Esophagus squamous epithelium (tissue), 5 donors: Measurements from ENCODE around the gene UNC93B1. TPM values are rescaled to one million over a fixed set of nuclear protein-coding genes. Genes with fewer than 3 reads are reported as not detected.

ENCODE experiments used
- DNase-seq: peaks from one replicate; lab custom pipeline; 2025; lab: John Stamatoyannopoulos, UW
- H3K27ac ChIP-seq, 4 donors: fragments of 200-600 bp; sonication (generic); one replicate each; pipeline ENCODE4 v1.5.1; 2016 to 2019; ENCODE audit warnings: mild to moderate bottlenecking in 1 of 4
- H3K27me3 ChIP-seq, 4 donors: fragments of 200-600 bp; sonication (generic); 1 replicate in 3 of 4; 2 replicates in 1 of 4; pipeline versions ENCODE4 v1.5.1 to v1.6.0; 2017 to 2021; ENCODE audit warnings: antibody characterized with exemption in 1 of 4
- H3K36me3 ChIP-seq, 3 donors: fragments of 200-600 bp; sonication (generic); one replicate each; pipeline ENCODE4 v1.5.1; 2016 to 2019
- H3K4me1 ChIP-seq, 3 donors: fragments of 200-600 bp; sonication (generic); one replicate each; pipeline ENCODE4 v1.5.1; 2017 to 2019
- H3K4me3 ChIP-seq, 4 donors: fragments of 200-600 bp; sonication (generic); 1 replicate in 3 of 4; 2 replicates in 1 of 4; pipeline ENCODE4 v1.5.1; 2016 to 2019; ENCODE audit warnings: mild to moderate bottlenecking in 2 of 4, moderate library complexity in 1 of 4
- H3K9me3 ChIP-seq, 3 donors: fragments of 200-600 bp; sonication (generic); one replicate each; pipeline ENCODE4 v1.5.1; 2016 to 2019
- POLR2A ChIP-seq, 4 donors: fragments of 450-650 bp; IDR thresholded peaks; one replicate each; pipeline ENCODE4 v1.6.1; 2017; ENCODE audit warnings: antibody characterized with exemption in 4 of 4, mild to moderate bottlenecking in 4 of 4, moderate library complexity in 3 of 4
- WGBS, 2 donors: methylation state at CpG; one replicate each; pipeline ENCODE4 v1.1.5; 2018; 5-methylcytosine and 5-hydroxymethylcytosine counted together
- intact Hi-C: fragments of 100-400 bp; cut with DNase I; formaldehyde crosslinking; loops from one replicate; pipeline ENCODE4 v1.15.0; 2022
- total RNA-seq, 4 donors: library from RNA; depleted of rRNA; stranded (reverse); fragments of >200 nt; gene quantifications; one replicate each; pipeline ENCODE4 v1.1.0, GENCODE V29; 2016
- TF ChIP-seq, protein P1 (sequence below), 6 experiments: fragments of 450-650 bp in 4 of 6; fragments of 200-600 bp in 2 of 6; sonication (generic) in 2 of 6; IDR thresholded peaks; one replicate each; pipeline ENCODE4 v1.5.1; 2016 to 2019; ENCODE audit warnings: antibody characterized with exemption in 6 of 6, mild to moderate bottlenecking in 4 of 6, moderate library complexity in 4 of 6
- donor health status: DM: yes; HTN: yes; CAD: no.

The UNC93B1 gene
- total RNA-seq, 4 donors from 2014 or later: 13.5 to 38.0 (median 31.5) TPM

GRCh38 chr11:68014947-68015447 is 11.1 kb upstream of the UNC93B1 start:
- Histone ChIP-seq H3K4me1 (peaks cover 29 to 92% (median 46%) of the 10 kb centered on the region in 3 donors), H3K27ac (peak overlapping the region; percentile 80 to 95 (median 86)), H3K4me3 (no peak overlapping the region), H3K27me3 (no peaks in the 10 kb centered on the region), H3K36me3 (no peaks in the 10 kb centered on the region), H3K9me3 (no peaks in the 10 kb centered on the region)
- intact Hi-C loops: no loop called here
- TF ChIP-seq, protein P1, sequence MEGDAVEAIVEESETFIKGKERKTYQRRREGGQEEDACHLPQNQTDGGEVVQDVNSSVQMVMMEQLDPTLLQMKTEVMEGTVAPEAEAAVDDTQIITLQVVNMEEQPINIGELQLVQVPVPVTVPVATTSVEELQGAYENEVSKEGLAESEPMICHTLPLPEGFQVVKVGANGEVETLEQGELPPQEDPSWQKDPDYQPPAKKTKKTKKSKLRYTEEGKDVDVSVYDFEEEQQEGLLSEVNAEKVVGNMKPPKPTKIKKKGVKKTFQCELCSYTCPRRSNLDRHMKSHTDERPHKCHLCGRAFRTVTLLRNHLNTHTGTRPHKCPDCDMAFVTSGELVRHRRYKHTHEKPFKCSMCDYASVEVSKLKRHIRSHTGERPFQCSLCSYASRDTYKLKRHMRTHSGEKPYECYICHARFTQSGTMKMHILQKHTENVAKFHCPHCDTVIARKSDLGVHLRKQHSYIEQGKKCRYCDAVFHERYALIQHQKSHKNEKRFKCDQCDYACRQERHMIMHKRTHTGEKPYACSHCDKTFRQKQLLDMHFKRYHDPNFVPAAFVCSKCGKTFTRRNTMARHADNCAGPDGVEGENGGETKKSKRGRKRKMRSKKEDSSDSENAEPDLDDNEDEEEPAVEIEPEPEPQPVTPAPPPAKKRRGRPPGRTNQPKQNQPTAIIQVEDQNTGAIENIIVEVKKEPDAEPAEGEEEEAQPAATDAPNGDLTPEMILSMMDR (IDR thresholded peaks at IDR 0.05): no peak
- TF ChIP-seq POLR2A (IDR thresholded peaks at IDR 0.05): no peak
- no peak for DNase-seq
- 88 to 100% methylated on average over 2 to 9 of the region's 19 CpGs for WGBS, 2 donors

DNA sequence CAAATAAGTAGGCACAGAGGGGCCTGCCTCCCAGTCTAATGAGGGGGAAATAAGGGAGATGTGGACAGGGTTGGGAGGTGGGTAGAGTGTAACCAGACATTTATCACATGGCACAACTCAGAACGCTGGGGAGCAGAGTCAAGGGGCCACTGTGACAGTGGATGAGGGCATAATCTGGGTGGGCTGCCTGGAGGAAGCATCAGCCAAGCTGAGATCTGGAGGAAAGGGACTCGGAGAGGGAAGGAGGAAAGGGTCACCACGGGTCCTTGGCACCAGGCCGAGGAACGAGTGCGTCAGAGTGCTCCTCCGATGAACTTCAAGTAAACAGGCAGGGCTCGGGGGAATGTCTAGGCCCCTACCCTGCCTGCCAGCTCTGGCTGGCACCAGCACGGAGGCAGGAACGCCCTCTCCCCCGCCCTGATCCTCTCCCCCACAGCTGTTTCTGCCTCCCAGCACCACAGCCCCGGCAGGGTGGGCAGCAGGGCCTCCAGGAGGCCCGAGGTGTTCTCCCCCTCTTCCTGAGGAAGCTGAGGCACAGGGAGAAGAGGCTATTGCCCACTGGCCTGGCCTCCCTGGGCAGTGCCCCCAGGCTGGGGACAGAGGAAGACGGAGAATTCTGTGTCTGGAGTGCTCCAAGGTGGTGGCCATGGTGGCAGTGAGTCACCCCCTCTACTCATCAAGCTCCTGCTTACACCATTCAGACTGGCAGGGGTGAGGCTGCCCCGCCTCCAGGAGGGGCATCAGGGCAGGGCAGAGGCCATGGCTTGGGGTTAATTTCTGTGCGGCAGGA is 10.5 kb upstream of the UNC93B1 start:
- H3K27me3 ChIP-seq: no peaks in the 10 kb centered on the region
- WGBS, 2 donors: 19 to 26% methylated on average over 8 to 12 of the region's 16 CpGs
- no peaks in the 10 kb centered on the region for H3K36me3 ChIP-seq
- TF ChIP-seq, protein P1 (IDR thresholded peaks at IDR 0.05): no peak
- TF ChIP-seq POLR2A (IDR thresholded peaks at IDR 0.05): peak in 1 of 4 donors; percentile 10
- DNase-seq: no peak
- peaks cover 34 to 92% (median 51%) of the 10 kb centered on the region in 3 donors for H3K4me1 ChIP-seq
- no peaks in the 10 kb centered on the region for H3K9me3 ChIP-seq
- peak overlapping the region in 1 of 4 donors; percentile 23 for H3K4me3 ChIP-seq
- H3K27ac ChIP-seq: peak overlapping the region; percentile 80 to 95 (median 86)
- intact Hi-C loops: no loop called here

DNA sequence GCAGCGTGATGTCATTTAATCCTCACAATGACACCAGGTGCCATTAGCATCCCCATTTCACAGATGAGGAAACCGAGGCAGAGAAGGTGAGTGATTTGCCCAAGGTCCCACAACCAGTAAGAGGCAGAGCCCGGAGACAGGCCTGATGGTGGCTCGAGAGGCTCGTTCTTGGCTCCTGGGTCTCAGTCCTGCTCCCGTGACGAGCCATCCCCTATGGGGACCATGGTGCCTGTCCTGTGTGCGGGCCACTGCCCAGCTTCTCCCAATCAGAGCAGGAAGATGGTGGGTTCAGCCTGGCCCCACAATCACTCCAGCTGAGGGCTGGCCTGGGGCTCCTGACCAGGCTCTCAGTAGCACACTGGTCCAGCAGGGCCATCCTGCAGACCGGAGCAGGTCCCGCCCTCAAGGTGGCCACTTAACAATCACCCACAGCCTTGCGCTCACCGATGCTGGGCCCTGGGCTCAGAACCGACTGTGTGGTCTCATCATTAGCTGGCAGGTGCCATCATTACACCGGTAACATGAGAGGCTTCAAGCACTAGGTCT is 9.8 kb upstream of the UNC93B1 start:
- DNase-seq: no peak
- H3K27me3 ChIP-seq: no peaks in the 10 kb centered on the region
- intact Hi-C loops: no loop called here
- H3K9me3 ChIP-seq: no peaks in the 10 kb centered on the region
- peak overlapping the region; percentile 80 to 95 (median 86) for H3K27ac ChIP-seq
- peaks cover 37 to 92% (median 57%) of the 10 kb centered on the region in 3 donors for H3K4me1 ChIP-seq
- TF ChIP-seq, protein P1 (IDR thresholded peaks at IDR 0.05): no peak
- no peak for TF ChIP-seq POLR2A (IDR thresholded peaks at IDR 0.05)
- no peak overlapping the region for H3K4me3 ChIP-seq
- WGBS, 2 donors: 80 to 86% methylated on average over 5 to 10 of the region's 14 CpGs
- H3K36me3 ChIP-seq: no peaks in the 10 kb centered on the region

DNA sequence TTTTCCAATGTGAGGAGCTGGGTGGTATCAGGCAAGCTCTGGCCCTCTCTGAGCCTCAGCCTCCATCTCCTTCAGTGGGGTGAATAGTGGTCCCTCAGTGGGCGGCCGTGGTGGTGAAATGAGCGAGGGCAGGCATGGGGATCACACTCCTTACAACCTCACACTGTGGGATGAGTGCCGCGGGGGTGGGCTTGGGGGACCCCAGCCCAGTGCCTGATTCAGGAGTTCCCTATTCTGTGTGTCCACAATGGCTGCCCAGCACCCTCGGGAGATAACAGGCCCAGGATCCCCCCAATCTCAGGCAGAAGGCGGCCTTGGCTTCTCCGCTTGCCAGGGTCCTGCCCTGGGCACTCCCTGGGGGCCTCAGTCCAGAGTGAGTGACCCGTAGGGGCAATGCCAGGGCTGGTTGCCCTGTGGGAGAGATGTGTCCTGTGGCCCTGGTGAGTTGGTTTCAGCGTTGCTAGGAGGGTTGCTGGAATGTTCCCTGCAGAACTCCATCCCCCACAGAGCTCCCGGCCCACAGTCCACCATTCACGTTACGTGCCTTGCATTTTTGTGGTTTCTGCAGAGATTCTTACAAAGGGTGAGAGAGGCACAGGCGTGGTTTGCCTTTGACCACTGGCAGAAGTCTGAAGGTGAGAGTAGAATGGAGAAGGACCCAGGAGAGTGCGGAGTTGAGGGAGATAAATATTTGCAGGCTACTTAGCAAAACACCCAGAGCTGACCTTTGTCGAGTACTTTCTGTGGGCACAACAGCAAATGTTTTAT is 9.1 kb upstream of the UNC93B1 start:
- intact Hi-C loops: no loop called here
- no peak for DNase-seq
- 67% methylated on average over 3 to 9 of the region's 16 CpGs for WGBS, 2 donors
- Histone ChIP-seq H3K4me3 (no peak overlapping the region), H3K9me3 (no peaks in the 10 kb centered on the region), H3K27me3 (no peaks in the 10 kb centered on the region), H3K36me3 (no peaks in the 10 kb centered on the region), H3K4me1 (peaks cover 41 to 92% (median 60%) of the 10 kb centered on the region in 3 donors), H3K27ac (peak overlapping the region in 3 of 4 donors; percentile 80 to 95 (median 88))
- TF ChIP-seq, protein P1 (IDR thresholded peaks at IDR 0.05): no peak
- TF ChIP-seq POLR2A (IDR thresholded peaks at IDR 0.05): no peak
